C4-2B (cell line): Measurements from ENCODE around the gene POU6F2.

Experiments used
- CTCF ChIP-seq: fragments of 450-650 bp; conservative IDR thresholded peaks from 2 replicates; pipeline ENCODE4 v1.5.1; 2017; ENCODE audit warnings: mild to moderate bottlenecking
- ZFX ChIP-seq: fragments of 450-650 bp; IDR thresholded peaks from 2 replicates; pipeline ENCODE4 v1.6.1; 2017

- TF ChIP-seq CTCF (no peak), ZFX (no peak)
These were observed 538.0 kb downstream of the POU6F2 start for GRCh38 chr7:39515534-39516228.
